Non-pigmented ciliary epithelial cell (primary cell): ENCODE results near the gene CCDC9B.

Experiments
- DNase-seq: peaks from one replicate; pipeline ENCODE4 v3.0.0-alpha.2; 2010; ENCODE audit warnings: low read depth

CCDC9B gene

GRCh38 chr15:40365624-40366456 lies 25.1 kb upstream of the CCDC9B start:
- no peak for DNase-seq

GRCh38 chr15:40365016-40365415 lies 24.3 kb upstream of the CCDC9B start:
- DNase-seq = no peak

GRCh38 chr15:40364251-40364650 lies 23.5 kb upstream of the CCDC9B start:
- no peak for DNase-seq

- no peak for DNase-seq
Observed at GRCh38 chr15:40363611-40364010, 22.9 kb upstream of the CCDC9B start.

GRCh38 chr15:40361640-40362039 lies 20.9 kb upstream of the CCDC9B start:
- no peak for DNase-seq

GRCh38 chr15:40360015-40360414 lies 19.3 kb upstream of the CCDC9B start:
- DNase-seq = no peak

GRCh38 chr15:40358471-40359353 lies 18.0 kb upstream of the CCDC9B start:
- DNase-seq = no peak

GRCh38 chr15:40357723-40358470 lies 17.2 kb upstream of the CCDC9B start, which contains the start of gene DISP2:
TSS of gene DISP2 (plus strand) at chr15:40358219. CDS start at chr15:40358322, 103 bp downstream.
- no peak for DNase-seq

GRCh38 chr15:40357246-40357645 lies 16.5 kb upstream of the CCDC9B start:
- no peak for DNase-seq

GRCh38 chr15:40355976-40356585 lies 15.3 kb upstream of the CCDC9B start:
- DNase-seq = no peak

GRCh38 chr15:40354408-40355171 lies 13.9 kb upstream of the CCDC9B start:
- no peak for DNase-seq

- no peak for DNase-seq
Observed at GRCh38 chr15:40353697-40354096, 13.0 kb upstream of the CCDC9B start.

- no peak for DNase-seq
Observed at GRCh38 chr15:40352281-40352901, 11.7 kb upstream of the CCDC9B start.

- no peak for DNase-seq
Observed at GRCh38 chr15:40349163-40349562, 8.4 kb upstream of the CCDC9B start.

- DNase-seq = no peak
Observed at GRCh38 chr15:40348474-40348870, 7.7 kb upstream of the CCDC9B start.

GRCh38 chr15:40347559-40348473 lies 7.1 kb upstream of the CCDC9B start:
- no peak for DNase-seq

GRCh38 chr15:40346579-40347558 lies 6.1 kb upstream of the CCDC9B start:
- no peak for DNase-seq

GRCh38 chr15:40345867-40346578 lies 5.3 kb upstream of the CCDC9B start:
- DNase-seq = no peak
